DMS79 treated with DMSO at 0.1 percent for 48 hours (cell line): ENCODE measurements around the gene NINJ2.

Experiments
- DNase-seq: peaks from one replicate; lab custom pipeline; 2025; lab: John Stamatoyannopoulos, UW

The NINJ2 gene

DNA sequence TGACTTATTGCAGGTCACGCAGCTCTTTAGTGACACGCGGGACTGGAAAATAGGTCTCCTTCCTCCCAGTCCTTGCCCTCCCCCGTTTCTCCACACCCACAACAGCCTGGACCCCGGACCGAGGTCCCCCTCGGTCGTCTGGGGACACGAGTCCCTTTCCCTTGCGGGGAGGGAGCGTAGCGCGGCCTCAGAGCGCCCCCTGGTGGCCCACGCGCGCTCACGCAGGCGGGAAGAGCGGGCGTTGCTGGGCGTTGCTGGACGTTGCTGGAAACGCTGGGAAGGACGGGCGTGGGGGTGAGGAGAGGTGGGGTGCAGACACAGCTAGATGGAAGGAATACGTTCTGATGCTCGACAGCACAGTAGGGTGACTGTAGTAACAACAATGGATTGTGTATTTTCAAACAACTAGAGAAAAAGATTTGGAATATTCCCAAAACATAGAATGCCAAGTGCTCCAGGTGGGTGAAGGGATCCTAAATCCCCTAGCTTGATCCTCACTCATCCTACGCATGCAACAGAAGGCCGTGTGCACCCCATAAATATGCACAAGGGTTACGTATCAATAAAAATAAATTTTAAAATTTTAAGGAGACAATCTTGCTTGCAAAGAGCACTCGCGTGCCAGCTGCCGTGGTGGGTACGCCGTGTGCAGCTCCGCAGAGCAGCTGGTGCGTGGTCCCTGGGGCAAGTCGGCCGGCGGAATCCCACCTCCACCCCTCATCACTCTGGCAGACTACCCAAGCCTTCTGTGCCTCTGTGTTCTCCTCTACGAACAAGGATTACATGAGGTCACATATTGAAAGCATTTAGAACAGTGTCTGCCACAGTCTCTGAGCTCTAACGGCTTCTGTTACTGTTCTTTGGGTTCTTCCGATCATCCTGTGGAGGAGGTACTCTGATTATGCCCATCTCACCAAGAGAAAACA lies 116.1 kb downstream of the NINJ2 start:
- peak; percentile 43 for DNase-seq

DNA sequence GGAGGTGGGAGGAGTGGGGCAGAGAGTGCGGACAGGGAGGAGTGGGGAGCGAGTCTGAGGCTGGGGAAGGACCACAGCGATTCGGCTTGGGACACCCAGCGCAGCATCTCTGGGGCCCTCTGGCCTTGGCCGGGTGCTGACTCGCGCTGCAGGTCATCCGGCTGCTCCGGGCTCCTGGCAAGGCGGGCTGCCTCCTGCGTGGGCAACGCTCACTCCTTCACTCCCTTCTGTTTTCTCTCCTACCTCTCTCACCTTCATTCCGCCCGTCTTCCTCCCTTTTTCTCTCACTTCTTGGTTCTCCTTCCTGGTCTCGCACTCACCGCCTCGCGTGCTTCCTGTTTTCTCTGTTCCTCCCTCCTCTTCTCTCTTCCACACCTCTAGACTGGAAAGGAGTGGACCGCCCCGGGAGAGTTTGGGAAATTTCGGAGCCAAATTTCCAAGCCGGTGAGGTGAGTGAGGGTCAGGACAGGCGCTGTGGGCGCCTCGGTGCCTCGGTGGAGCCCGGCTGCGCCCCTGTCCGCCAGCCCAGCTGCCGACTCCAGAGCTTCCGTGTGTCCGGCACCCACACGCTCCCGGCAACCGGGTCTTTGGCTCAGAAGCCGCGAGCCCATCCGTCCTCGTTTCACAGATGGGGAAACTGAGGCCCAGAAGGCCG lies 116.9 kb downstream of the NINJ2 start:
- DNase-seq: no peak

- DNase-seq: no peak
These were observed 117.4 kb downstream of the NINJ2 start for GRCh38 chr12:545835-546234.

DNA sequence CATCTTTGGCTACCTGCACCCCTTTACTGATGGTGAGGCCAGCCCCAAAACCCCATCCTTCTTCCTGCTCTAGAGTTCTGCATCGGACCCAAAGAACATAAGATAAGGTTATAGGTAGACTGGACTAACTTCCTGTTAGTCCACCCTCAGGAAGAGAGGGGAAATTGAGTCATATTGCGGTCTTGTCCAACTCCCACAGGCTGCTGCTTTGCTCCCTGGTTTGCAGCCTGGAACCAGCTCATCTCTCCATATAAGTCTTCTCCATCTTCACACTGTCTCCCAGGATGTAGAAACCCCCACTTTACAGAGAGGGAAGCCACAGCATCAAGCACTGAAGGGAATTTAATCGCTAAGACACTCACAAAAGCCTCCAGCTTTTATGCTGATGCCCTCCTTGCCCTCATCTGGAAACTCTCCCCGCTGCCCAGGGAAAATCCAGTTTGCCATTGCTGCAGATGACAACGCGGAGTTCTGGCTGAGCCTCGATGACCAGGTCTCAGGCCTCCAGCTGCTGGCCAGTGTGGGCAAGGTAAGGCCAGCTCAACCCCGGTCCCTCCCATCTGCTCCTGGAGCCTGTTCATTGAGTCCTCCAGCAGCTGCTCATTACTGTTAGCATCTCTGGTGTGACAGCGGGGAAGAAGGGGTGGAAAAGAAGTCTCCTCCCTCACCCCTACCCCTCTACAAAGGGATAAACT lies 118.2 kb downstream of the NINJ2 start:
- DNase-seq: no peak

- no peak for DNase-seq
These were observed 119.1 kb downstream of the NINJ2 start for GRCh38 chr12:544142-544541.

DNA sequence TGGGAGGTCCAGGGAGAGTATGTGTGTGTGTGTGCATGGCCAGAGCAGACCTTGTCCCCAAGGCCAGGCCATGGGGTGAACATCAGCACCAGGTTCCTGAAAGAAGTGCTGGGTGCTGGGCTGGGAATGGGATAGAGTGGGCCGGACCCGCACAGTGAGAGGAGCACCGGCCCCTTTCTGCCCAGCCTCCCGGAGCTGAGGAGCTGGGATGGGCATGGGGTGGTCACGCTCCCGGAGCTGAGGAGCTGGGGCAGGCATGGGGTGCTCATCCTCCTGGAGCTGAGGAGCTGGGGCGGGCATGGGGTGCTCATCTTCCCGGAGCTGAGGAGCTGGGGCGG lies 120.2 kb downstream of the NINJ2 start:
- DNase-seq: no peak

DNA sequence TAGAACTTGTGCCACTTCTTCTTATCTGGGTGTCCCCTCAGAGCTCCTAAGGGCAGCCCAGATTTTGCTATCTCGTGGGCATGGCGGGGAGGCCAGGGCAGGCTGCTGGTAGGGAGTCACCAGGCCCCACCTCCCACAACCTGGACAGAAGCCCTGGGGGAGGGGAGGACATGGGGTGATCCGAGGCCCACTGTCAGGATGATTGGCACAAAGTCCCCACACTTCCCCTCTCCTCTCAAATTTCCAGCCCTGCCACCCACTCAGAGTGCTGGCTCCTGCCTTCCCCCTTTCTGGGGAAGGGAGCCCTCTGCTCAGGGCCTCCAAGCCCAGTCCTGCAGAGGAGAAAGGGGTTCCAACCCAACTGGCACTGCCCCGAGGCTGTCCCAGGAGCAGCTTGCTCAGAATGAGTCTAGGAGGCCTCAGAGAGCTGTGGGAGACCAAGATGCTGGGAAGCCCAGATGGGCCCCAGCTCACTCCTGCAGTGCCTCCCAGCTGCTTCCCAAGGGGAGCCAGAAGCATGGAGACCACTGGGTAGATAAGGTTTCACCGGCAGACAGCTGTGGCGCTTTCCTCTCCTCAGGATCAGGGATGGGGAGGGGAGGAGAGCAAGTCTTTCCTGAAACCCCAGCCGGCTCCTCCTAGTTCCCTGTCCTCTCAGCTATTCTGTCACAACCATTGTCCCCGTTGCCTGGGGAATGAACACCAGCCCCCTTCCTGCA lies 120.7 kb downstream of the NINJ2 start:
- no peak for DNase-seq

DNA sequence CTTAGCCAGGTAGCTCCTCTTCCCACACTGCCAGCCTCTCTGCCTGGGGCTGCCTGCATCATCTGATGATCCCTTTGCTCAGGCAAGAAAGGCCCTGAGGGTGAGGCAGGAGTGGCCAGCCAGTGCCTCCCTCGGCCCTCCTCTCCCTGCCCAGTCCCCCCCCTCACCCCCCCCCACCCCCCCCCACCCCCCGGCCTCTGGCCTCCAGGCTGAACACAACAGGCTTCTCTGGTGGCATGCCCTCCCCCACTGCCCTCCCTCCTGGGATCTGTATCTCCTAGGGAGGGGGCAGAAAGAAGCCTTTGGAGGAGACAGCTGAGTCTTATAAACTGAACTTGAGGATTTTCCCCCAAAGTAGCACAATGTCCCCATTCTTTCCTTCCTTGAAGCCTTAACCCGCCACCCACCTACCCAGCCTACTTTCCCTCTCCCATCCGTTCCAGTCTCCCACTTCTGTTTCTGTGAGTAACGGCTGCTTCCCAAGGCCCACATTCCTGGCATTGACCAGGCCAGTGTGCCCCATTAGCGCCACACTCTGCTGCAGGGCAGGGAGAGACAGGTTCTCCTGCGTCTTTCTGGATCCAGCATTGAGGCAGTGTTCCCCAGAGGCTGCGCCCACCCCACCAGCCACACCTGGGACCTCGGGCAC lies 121.4 kb downstream of the NINJ2 start:
- no peak for DNase-seq

DNA sequence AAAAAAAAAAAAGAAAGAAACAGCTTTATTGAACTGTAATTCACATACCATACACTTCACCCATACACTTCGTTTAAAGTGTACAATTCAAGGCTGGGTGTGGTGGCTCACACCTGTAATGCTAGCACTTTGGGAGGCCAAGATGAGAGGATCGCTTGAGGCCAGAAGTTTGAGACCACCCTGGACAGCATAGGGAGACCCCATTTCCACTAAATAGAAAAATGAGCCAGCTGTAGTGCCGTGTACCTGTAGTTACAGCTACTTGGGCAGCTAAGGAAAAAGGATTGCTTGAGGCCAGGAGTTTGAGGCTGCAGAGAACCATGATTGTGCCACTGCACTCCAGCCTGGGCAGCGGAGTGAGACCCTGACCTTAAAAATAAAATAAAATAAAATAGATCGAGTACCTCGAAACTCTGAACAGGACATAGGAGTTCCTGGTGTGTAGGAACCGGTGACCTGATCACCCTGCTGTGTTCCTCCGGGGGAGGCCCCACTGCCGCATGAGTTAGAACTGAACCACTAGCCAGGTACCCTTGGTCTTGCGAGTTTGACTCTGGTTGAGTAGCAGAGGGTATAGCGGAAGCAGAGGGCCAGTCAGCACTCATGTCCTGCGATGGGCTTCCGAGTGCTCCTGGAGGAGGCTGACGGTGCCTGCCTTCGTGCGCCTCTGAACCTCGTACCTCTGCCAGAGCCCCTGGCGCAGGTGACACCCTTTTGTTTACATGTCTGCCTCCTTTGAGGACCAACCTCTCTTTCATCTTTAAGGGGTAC lies 123.5 kb downstream of the NINJ2 start:
- DNase-seq: no peak

DNA sequence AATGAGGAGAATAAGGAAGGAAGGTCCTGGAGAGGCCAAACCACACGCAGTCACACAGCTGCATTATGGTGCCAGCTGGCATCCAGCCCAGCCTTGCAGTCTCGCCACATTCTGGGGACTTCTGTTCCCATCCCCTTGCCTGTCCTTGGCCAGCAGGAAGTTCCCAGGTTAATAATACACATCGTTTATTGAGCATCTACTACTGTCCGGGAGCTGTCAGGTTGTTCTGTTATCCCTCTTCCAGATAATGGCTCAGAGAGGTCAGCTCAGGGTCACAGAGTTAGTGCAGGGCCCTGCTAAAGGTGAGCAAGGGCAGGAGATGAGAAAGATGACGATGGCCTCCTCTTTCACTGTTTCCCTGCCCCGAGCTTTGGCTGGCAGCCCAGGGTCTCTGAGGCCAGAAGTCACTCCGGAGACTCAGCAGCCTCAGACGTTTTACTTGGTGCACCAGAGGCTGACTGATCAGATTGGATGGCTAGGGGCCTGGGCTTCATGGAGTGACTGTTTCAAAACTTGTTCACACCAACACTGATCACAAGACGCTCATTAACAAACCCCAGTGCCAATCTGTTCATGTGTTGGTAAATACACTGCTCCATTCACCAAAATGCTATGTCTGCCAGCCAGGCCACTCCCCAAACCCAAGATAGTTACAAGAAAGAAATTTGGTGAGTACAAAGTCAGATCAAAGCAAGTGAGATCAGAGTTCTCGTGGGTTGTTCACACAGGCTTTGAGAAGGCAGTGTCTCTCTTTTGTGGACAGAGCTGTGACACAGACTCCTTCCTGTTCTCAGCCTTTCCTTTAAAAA lies 124.3 kb downstream of the NINJ2 start:
- DNase-seq: peak; percentile 82

GRCh38 chr12:537772-538171 lies 125.5 kb downstream of the NINJ2 start:
- DNase-seq: peak; percentile 56

- DNase-seq: no peak
These were observed 126.4 kb downstream of the NINJ2 start for GRCh38 chr12:536751-537245.

GRCh38 chr12:535396-535795 lies 127.8 kb downstream of the NINJ2 start:
- DNase-seq: no peak

GRCh38 chr12:534216-534615 lies 129.0 kb downstream of the NINJ2 start:
- no peak for DNase-seq

DNA sequence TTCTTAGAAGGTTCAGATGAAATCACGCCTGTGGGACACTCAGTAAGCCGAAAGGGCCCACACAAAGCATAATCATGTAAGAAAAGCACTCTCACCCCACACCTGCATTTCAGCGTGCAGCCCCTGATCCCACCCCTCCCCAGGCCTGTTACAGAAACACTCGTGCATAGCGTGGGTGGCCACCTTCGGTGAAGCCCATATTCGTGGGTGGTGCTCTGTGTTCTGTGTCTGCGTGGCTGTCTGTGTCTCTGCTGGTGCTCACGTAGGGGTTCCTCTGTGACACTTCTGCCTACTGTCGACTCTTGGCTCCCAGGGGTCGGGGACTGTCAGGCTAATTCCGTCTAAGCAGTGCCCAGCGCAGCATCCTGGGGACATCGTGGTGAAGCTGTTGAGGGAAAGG lies 129.5 kb downstream of the NINJ2 start:
- DNase-seq: no peak

- DNase-seq: no peak
These were observed 130.2 kb downstream of the NINJ2 start for GRCh38 chr12:532908-533565.

DNA sequence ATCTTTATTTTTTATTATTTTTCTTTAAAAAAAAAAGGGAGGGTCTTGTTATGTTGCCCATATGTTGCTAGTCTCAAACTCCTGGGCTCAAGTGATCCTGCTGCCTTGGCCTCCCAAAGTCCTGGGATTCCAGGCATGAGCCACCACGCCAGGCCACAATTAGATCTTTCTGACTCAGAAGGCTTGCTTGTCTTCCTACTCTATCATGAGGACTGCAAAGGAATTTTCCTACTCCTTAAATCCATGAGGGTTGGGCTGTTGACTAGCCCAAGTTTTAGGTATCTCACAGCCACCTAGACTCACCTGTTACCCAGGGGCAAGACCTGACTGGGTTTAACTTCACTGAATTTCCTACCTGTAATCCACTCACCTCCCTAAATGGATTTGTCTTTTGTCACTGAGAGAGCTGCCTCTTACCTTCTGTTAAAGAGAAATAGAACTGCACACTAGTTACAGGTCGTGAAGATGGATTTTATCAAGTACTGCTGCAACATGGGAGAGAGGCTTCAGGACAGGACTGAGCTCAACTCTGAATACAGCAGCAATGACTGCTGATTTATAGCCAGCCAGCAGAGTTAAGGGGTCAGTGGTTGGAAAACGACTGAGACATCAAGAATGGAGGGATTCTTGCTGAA lies 131.2 kb downstream of the NINJ2 start:
- DNase-seq: no peak

GRCh38 chr12:530821-531220 lies 132.4 kb downstream of the NINJ2 start:
- no peak for DNase-seq

DNA sequence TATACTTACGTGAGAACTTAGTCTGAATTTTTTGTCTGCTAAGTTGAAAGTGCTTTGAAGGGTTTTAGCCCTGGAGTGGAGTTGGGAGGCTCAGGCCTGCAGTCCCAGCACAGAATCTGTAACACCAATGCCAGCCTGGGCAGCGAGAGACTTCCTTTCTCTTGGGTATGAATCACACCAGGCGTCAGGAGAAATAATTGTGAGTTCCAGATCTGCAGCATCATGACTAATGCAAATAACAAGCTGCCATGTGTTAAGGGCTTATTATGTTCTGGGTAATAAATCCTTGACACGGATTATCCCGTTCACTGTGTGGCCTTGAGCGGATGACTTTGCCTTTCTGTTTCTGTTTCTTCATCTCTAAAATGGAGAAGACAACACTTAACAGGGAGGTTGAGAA lies 132.9 kb downstream of the NINJ2 start:
- no peak for DNase-seq
